BLaER1 (cell line): ENCODE results near the gene STAM2.
"Not testable (repeated sequence)": the region's sequence is repeated elsewhere in the genome, so short reads cannot be mapped to it uniquely, and the experiment has no call there.

Source experiments
- H3K27ac ChIP-seq: shearing (Covaris generic); formaldehyde crosslinking; 2 replicates; pipeline ENCODE4 v1.8.1; 2022
- H3K27me3 ChIP-seq: shearing (Covaris generic); formaldehyde crosslinking; 2 replicates; pipeline ENCODE4 v1.8.1; 2022
- H3K36me3 ChIP-seq: shearing (Covaris generic); formaldehyde crosslinking; 2 replicates; pipeline ENCODE4 v1.8.1; 2022
- H3K4me1 ChIP-seq: shearing (Covaris generic); formaldehyde crosslinking; 2 replicates; pipeline ENCODE4 v1.8.1; 2022
- H3K4me2 ChIP-seq: shearing (Covaris generic); formaldehyde crosslinking; 2 replicates; pipeline ENCODE4 v1.8.1; 2022
- H3K4me3 ChIP-seq: shearing (Covaris generic); formaldehyde crosslinking; 2 replicates; pipeline ENCODE4 v1.8.1; 2022
- H3K9ac ChIP-seq: shearing (Covaris generic); formaldehyde crosslinking; 2 replicates; pipeline ENCODE4 v1.8.1; 2022
- H3K9me3 ChIP-seq: shearing (Covaris generic); formaldehyde crosslinking; 2 replicates; pipeline ENCODE4 v1.8.1; 2022
- H4K20me1 ChIP-seq: shearing (Covaris generic); formaldehyde crosslinking; 2 replicates; pipeline ENCODE4 v1.8.1; 2022
- Cebpa-rat ChIP-seq: shearing (Covaris generic); IDR thresholded peaks from 2 replicates; pipeline ENCODE4 v1.8.1; 2022

STAM2 gene

DNA sequence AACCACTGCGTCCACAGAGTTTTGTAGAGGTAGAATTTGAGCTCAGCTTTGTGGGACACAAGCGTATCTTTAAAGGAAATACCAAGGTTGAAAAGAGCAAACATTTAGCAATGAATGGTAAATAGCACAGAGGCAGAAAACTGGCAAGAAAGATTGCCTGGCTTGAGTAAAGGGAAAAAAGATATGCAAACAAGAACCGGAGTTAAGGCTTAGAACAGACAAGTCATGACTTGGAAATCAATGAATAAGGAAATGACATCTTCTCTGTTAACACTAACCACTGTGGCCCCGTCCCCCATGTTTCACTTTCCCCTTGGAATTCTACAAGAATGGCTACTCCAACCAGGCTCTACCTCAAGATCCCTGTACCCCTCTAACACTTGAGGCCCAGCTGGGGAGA lies 3.8 kb downstream of the STAM2 start:
- Histone ChIP-seq H3K4me3 (no peak overlapping the region), H3K9me3 (no peaks in the 10 kb centered on the region; the same call in 1 of the 2 replicates), H3K27ac (no peak overlapping the region), H3K4me1 (peaks cover 24% of the 10 kb centered on the region), H4K20me1 (peaks cover 40% of the 10 kb centered on the region), H3K9ac (no peak overlapping the region), H3K36me3 (peaks cover 6% of the 10 kb centered on the region; the same call in 1 of the 2 replicates), H3K4me2 (no peak overlapping the region), H3K27me3 (no peaks in the 10 kb centered on the region)
- no peak for TF ChIP-seq Cebpa-rat

DNA sequence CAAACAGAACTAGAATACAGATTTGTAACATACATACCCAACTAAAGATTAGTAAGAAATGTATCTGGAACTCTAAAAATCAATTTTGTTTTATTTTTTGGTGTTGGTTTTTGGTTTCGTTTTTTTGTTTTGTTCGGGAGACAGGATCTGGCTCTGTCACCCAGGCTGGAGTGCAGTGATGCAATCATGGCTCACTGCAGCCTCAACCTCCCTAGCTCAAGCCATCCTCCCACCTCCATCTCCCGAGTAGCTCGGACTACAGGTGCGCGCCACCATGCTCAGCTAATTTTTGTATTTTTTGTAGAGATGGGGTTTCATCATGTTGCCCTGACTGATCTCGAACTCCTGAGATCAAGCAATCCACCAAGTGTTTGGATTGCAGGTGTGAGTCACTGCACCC lies 6.4 kb downstream of the STAM2 start:
- not testable (repeated sequence) for H3K9ac ChIP-seq, H3K27me3 ChIP-seq, H3K4me3 ChIP-seq, H3K27ac ChIP-seq, H3K4me2 ChIP-seq
- Histone ChIP-seq H3K9me3 (peaks cover 14% of the 10 kb centered on the region), H3K4me1 (peaks cover 14% of the 10 kb centered on the region), H4K20me1 (peaks cover 41% of the 10 kb centered on the region), H3K36me3 (peaks cover 18% of the 10 kb centered on the region)
- TF ChIP-seq Cebpa-rat: 0 out of 2 replicates have a peak, but pooled peaks have one; percentile 39

DNA sequence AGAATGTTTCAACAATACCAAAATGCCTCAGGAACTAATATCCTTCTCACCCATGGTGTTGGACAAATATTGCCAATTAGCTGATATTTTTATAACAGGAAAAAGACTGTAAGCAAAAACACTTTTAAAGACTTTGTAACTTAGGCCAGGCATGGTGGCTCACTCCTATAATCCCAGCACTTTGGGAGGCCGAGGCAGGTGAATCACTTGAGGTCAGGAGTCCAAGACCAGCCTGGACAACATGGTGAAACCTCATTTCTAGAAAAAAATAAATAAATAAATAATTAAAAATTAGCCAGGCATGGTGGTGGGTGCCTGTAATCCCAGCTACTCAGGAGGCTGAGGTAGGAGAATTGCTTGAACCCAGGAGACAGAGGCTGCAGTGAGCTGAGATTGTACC lies 8.1 kb downstream of the STAM2 start:
- H3K4me3 ChIP-seq, H3K4me1 ChIP-seq, H3K4me2 ChIP-seq, H3K9ac ChIP-seq, H3K27me3 ChIP-seq, H3K27ac ChIP-seq: not testable (repeated sequence)
- Histone ChIP-seq H4K20me1 (peaks cover 37% of the 10 kb centered on the region), H3K9me3 (peaks cover 31% of the 10 kb centered on the region), H3K36me3 (peaks cover 26% of the 10 kb centered on the region)

DNA sequence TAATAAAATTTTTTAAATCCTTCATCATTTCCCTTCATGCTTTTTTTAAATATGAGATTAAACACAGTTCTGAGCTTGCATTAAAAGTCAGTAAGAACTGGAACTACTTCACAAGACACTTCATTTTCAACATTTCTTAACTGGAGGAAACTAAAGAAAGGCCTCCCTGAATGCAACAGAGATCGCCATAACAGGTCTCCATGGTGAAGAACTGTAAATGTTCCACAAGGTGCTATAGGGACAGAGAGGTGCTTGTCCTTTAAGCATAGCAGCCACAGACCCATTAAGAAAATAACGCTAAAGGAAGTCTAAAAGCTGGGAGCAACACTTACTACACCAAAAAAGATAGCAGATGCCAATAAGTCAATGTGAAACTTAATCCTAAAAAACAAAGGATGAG lies 8.5 kb downstream of the STAM2 start:
- H3K27ac ChIP-seq: no peak overlapping the region
- no peaks in the 10 kb centered on the region for H3K27me3 ChIP-seq
- no peak overlapping the region for H3K4me3 ChIP-seq
- peaks cover 29% of the 10 kb centered on the region for H3K36me3 ChIP-seq
- peaks cover 8% of the 10 kb centered on the region; the same call in 1 of the 2 replicates for H3K4me1 ChIP-seq
- peaks cover 35% of the 10 kb centered on the region for H3K9me3 ChIP-seq
- H4K20me1 ChIP-seq: peaks cover 33% of the 10 kb centered on the region
- H3K9ac ChIP-seq: no peak overlapping the region
- no peak overlapping the region for H3K4me2 ChIP-seq
- no peak for TF ChIP-seq Cebpa-rat

DNA sequence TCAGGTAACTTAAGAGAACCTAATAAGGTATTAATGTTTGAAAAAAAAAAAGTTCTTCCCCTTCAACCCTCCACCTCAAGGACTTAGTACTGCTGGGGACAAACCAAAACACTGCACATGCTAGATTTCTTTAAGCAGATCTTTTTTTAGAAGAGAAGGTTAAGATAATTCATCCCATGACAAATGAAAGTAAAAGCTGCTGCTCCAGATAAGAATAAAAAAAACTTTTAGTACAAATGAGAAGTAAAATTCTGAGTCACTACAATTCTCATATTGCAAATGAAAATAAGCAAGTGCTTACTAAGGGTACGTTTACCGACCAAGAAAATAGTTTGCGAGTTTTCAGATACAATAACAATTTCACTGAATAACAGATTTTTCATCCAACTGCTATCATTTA lies 8.9 kb downstream of the STAM2 start:
- Histone ChIP-seq H3K27me3 (no peaks in the 10 kb centered on the region), H3K36me3 (peaks cover 34% of the 10 kb centered on the region), H4K20me1 (peaks cover 29% of the 10 kb centered on the region; the same call in 1 of the 2 replicates), H3K9me3 (peaks cover 39% of the 10 kb centered on the region), H3K9ac (no peak overlapping the region), H3K27ac (no peak overlapping the region), H3K4me3 (no peak overlapping the region), H3K4me2 (no peak overlapping the region), H3K4me1 (peaks cover 8% of the 10 kb centered on the region; the same call in 1 of the 2 replicates)
- TF ChIP-seq Cebpa-rat: no peak

DNA sequence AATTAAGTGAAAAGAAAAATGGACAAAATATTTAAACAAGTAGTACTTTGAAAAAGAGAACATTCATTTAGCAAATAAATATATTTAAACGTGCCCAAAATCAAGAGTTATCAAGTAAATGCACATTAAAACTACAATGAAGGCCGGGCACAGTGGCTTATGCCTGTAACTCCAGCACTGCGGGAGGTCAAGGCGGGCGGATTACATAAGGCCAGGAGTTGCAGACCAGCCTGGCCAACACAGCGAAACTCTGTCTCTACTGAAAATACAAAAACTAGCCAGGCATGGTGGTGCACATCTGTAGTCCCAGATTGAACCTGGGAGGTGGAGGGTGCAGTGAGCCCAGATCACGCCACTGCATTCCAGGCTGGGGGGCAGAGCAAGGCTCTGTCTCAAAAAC lies 9.8 kb downstream of the STAM2 start:
- Histone ChIP-seq H3K9me3 (peaks cover 45% of the 10 kb centered on the region), H3K4me1 (peaks cover 8% of the 10 kb centered on the region; the same call in 1 of the 2 replicates), H4K20me1 (peaks cover 29% of the 10 kb centered on the region; the same call in 1 of the 2 replicates), H3K9ac (no peak overlapping the region), H3K27ac (no peak overlapping the region), H3K27me3 (no peaks in the 10 kb centered on the region), H3K4me3 (no peak overlapping the region), H3K4me2 (no peak overlapping the region), H3K36me3 (peaks cover 35% of the 10 kb centered on the region)
- TF ChIP-seq Cebpa-rat: no peak

DNA sequence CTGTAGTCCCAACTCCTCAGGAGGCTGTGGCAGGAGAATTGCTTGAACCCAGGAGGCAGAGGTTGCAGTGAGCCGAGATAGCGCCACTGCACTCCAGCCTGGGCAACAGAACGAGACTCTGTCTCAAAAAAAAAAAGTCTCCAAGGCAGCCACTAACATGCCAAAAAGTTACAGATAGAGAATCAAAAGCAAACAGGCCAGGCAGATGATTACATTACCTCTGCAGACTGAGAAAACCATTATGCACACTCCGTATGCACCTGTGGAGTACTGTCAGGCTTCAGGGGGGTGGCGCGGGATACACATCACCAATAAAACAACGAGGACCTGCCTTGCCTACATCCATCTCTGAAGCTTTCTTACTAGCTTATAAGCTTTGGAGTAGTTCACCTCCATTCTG lies 10.3 kb downstream of the STAM2 start:
- H3K9ac ChIP-seq: no peak overlapping the region
- H3K36me3 ChIP-seq: peaks cover 35% of the 10 kb centered on the region
- peaks cover 50% of the 10 kb centered on the region for H3K9me3 ChIP-seq
- H3K4me1 ChIP-seq: peaks cover 8% of the 10 kb centered on the region; the same call in 1 of the 2 replicates
- H4K20me1 ChIP-seq: peaks cover 29% of the 10 kb centered on the region; the same call in 1 of the 2 replicates
- no peak overlapping the region for H3K4me3 ChIP-seq
- H3K27ac ChIP-seq: no peak overlapping the region
- no peak overlapping the region for H3K4me2 ChIP-seq
- H3K27me3 ChIP-seq: no peaks in the 10 kb centered on the region
- no peak for TF ChIP-seq Cebpa-rat

DNA sequence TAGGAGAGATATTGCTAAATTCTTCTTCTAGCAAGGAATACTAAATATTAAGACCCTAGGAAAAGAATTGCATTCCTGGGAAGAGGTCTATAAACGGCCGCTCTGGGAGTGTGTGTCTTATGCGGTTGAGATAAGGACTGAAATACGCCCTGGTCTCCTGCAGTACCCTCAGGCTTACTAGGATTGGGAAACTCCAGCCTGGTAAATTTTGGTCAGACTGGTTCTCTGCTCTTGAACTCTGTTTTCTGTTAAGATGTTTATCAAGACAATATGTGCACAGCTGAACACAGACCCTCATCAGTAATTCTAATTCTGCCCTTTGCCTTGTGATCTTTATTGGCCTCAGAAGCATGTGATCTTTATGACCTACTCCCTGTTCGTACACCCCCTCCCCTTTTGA lies 11.9 kb downstream of the STAM2 start:
- not testable (repeated sequence) for H3K4me1 ChIP-seq, H3K4me3 ChIP-seq, H3K27me3 ChIP-seq, H3K9ac ChIP-seq, H3K4me2 ChIP-seq, H3K27ac ChIP-seq
- Histone ChIP-seq H4K20me1 (peaks cover 18% of the 10 kb centered on the region; the same call in 1 of the 2 replicates), H3K9me3 (peaks cover 62% of the 10 kb centered on the region), H3K36me3 (peaks cover 29% of the 10 kb centered on the region)

DNA sequence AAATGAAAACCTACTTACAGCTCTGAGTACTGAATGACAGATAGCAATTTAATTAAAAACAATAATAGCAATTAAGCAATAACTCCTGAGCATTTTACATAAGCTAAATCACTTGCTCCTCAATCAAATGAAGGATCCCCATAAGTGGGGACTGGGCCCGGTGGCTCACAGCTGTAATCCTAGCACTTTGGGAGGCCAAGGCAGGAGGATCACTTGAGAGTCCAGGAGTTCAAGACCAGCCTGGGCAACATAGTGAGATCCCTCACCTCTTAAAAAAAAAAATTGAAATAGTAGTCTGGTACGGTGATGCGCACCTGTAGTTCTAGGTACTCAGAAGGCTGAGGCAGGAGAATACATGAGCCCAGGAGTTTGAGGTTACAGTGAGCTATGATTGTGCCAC lies 13.4 kb downstream of the STAM2 start:
- no peak for TF ChIP-seq Cebpa-rat
- peaks cover 8% of the 10 kb centered on the region; the same call in 1 of the 2 replicates for H4K20me1 ChIP-seq
- H3K36me3 ChIP-seq: peaks cover 38% of the 10 kb centered on the region
- peaks cover 77% of the 10 kb centered on the region for H3K9me3 ChIP-seq
- no peaks in the 10 kb centered on the region for H3K27me3 ChIP-seq
- H3K27ac ChIP-seq: no peak overlapping the region
- H3K4me2 ChIP-seq: no peak overlapping the region
- H3K4me3 ChIP-seq: no peak overlapping the region
- H3K9ac ChIP-seq: no peak overlapping the region
- 0 out of 2 replicates have a peak, but pooled peaks cover 7% of the 10 kb centered on the region for H3K4me1 ChIP-seq

DNA sequence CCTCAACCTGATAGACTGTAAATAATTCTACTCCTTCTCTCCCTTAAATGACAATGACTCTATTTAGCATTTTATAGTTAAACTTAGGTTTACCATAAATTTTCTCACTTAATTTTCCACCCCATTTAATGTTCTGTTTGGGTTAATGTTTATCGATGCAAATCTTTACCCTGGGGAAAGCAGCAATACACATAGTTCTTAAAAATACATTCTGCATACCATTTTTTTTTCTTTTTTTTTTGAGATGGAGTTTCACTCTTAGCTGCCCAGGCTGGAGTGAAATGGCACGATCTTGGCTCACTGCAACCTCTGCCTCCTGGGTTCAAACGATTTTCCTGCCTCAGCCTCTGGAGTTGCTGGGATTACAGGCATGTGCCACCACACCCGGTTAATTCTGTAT lies 14.0 kb downstream of the STAM2 start:
- Histone ChIP-seq H3K36me3 (peaks cover 42% of the 10 kb centered on the region), H3K9me3 (peaks cover 81% of the 10 kb centered on the region), H3K27me3 (no peaks in the 10 kb centered on the region), H3K9ac (no peak overlapping the region), H3K4me3 (no peak overlapping the region), H3K27ac (no peak overlapping the region), H3K4me1 (0 out of 2 replicates have a peak, but pooled peaks cover 2% of the 10 kb centered on the region), H4K20me1 (peaks cover 9% of the 10 kb centered on the region; the same call in 1 of the 2 replicates), H3K4me2 (no peak overlapping the region)
- TF ChIP-seq Cebpa-rat: no peak

DNA sequence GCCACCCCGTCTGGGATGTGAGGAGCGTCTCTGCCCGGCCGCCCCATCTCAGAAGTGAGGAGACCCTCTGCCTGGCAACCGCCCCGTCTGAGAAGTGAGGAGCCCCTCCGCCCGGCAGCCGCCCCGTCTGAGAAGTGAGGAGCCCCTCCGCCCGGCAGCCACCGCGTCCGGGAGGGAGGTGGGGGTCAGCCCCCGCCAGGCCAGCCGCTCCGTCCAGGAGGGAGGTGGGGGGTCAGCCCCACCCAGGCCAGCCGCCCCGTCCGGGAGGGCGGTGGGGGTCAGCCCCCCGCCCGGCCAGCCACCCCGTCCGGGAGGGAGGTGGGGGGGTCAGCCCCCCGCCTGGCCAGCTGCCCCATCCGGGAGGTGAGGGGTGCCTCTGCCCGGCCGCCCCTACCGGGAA lies 15.2 kb downstream of the STAM2 start:
- H3K27me3 ChIP-seq, H3K4me3 ChIP-seq, H3K4me1 ChIP-seq, H3K9ac ChIP-seq, H3K27ac ChIP-seq, H3K4me2 ChIP-seq: not testable (repeated sequence)
- Histone ChIP-seq H3K36me3 (peaks cover 40% of the 10 kb centered on the region), H3K9me3 (peaks cover 79% of the 10 kb centered on the region), H4K20me1 (peaks cover 14% of the 10 kb centered on the region; the same call in 1 of the 2 replicates)
